ENCODE results near the gene GPS1.
A peak's percentile ranks its signal among the peaks of the same experiment; 100 is the strongest.

Gene GPS1

DNA sequence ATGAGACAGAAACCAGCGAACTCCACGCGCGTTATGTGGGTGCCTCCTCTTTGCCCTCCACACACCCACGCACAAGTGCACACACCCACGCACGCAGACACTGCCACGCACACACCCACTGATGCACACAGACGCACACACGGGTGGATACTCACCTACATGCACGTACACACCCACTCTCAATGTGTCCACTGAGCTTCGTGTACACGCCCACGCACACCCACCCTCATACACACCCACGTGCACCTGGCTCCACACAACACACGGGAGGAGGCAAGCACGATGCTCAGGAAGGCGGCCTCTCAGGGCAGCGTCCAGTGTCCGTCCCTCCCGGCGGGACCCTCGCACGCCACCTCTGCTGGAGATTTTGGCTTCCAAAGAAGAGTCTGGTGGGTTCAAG is 4.3 kb upstream of the GPS1 start:
- no peak overlapping the region for H3K4me3 ChIP-seq (replicated peaks in 1 of 2; ENCODE audit: low read depth in 2 of 2, low read length in 2 of 2)
- DNase-seq (ENCODE audit: low read depth in 2 of 2) = no peak
- TF ChIP-seq, protein P1, sequence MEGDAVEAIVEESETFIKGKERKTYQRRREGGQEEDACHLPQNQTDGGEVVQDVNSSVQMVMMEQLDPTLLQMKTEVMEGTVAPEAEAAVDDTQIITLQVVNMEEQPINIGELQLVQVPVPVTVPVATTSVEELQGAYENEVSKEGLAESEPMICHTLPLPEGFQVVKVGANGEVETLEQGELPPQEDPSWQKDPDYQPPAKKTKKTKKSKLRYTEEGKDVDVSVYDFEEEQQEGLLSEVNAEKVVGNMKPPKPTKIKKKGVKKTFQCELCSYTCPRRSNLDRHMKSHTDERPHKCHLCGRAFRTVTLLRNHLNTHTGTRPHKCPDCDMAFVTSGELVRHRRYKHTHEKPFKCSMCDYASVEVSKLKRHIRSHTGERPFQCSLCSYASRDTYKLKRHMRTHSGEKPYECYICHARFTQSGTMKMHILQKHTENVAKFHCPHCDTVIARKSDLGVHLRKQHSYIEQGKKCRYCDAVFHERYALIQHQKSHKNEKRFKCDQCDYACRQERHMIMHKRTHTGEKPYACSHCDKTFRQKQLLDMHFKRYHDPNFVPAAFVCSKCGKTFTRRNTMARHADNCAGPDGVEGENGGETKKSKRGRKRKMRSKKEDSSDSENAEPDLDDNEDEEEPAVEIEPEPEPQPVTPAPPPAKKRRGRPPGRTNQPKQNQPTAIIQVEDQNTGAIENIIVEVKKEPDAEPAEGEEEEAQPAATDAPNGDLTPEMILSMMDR (IDR thresholded peaks at IDR 0.05; ENCODE audit: low read depth, low read length) = no peak

DNA sequence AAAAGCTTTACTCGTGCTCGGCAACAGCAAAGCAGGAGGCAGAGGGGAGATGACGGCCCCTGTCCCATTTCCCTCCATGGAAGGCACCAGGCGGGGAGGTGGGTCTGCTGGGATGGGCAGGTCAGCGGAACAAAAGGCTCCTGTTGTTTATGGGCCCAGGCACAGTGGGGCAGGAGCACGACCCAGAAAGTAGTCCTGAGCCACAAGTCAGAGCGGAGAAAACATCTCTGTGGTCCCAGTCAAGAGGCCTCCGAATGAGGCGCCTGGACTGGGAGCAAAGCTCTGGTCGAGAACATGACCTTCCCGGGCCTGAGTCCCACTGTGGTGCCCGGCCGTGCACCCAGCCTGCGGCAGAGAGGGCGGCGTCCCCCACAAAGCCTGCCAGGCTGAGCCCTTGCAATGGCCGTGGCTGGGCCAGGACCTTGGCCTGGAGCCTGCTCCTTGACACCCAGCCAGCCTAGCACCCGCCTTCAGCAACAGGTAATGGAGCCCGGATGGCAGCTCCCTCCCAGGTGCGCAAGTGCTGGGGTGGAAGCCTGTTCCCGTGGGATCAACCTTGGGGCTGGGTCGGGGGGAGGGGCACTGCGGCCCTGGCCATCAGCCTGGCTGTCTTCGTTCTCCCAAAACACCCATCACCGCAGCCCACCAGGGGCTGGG is 3.7 kb upstream of the GPS1 start:
- H3K4me3 ChIP-seq (replicated peaks in 1 of 2; ENCODE audit: low read depth in 2 of 2, low read length in 2 of 2) = no peak overlapping the region
- no peak for DNase-seq (ENCODE audit: low read depth in 2 of 2)
- TF ChIP-seq, protein P1 (IDR thresholded peaks at IDR 0.05; ENCODE audit: low read depth, low read length) = no peak

DNA sequence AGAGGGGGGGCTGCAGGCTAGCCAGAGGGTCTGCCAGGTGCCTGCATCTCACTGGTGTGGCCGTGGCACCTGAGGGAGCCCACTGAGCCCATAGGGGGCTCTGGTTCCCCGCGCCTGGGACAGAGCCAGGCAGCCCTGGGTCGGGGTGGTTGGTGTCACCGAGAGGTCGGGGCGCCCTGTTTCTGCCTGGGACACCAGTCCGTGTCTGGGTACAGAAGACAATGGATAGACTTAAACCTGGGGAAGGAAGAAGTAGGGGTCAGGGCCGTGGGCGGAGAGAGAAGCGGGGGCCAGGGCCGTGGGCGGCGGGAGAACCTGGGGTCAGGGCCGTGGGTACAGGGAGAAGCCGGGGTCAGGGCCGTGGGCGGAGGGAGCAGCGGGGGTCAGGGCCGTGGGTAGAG is 3.1 kb upstream of the GPS1 start:
- H3K4me3 ChIP-seq (replicated peaks in 1 of 2; ENCODE audit: low read depth in 2 of 2, low read length in 2 of 2) = no peak overlapping the region
- TF ChIP-seq, protein P1 (IDR thresholded peaks at IDR 0.05; ENCODE audit: low read depth, low read length) = no peak
- no peak for DNase-seq (ENCODE audit: low read depth in 2 of 2)

DNA sequence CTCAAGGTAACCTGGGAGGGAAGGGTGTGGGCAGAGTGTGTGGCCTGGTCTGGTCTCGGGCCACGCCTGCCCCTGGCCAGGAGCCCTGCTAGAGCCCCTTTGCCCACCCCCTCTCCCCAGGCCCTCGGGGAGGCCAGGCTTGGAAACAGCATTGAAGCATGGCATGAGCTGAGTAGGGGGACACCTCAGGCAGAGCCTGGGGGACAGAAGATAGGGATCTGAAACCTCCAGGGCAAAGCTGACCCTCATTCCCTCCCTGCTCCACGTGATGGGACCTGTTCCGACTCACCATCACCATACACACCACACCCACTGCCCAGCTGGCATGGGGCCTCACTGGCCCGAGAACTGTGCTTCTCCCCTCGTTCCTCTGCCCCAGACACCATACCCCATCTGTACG is 2.6 kb upstream of the GPS1 start:
- TF ChIP-seq, protein P1 (IDR thresholded peaks at IDR 0.05; ENCODE audit: low read depth, low read length) = no peak
- no peak overlapping the region for H3K4me3 ChIP-seq (replicated peaks in 1 of 2; ENCODE audit: low read depth in 2 of 2, low read length in 2 of 2)
- no peak for DNase-seq (ENCODE audit: low read depth in 2 of 2)

DNA sequence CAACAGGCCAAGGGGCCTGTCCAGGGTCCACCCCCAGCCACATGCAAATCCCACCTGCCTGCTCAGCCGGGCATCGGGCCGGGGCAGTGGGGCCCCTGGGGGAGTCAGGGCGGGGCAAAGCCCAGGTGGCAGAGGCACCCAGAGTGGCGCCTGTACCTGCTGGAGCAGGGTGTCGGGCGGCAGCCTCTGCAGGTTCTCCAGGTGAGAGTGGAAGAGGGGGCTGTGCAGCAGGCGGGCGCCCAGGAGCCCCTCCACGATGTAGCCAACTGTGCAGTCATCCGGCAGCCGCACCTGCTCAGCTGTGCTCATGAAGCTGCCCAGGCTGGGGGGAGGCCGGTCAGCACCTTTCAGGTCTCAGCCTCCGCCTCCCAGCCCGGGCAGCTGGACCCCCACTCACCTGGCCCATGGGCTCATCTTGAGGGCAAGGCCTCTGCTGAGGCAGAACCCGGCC is 2.2 kb upstream of the GPS1 start:
- DNase-seq (ENCODE audit: low read depth in 2 of 2) = no peak
- H3K4me3 ChIP-seq (replicated peaks in 1 of 2; ENCODE audit: low read depth in 2 of 2, low read length in 2 of 2) = no peak overlapping the region
- TF ChIP-seq, protein P1 (IDR thresholded peaks at IDR 0.05; ENCODE audit: low read depth, low read length) = no peak

DNA sequence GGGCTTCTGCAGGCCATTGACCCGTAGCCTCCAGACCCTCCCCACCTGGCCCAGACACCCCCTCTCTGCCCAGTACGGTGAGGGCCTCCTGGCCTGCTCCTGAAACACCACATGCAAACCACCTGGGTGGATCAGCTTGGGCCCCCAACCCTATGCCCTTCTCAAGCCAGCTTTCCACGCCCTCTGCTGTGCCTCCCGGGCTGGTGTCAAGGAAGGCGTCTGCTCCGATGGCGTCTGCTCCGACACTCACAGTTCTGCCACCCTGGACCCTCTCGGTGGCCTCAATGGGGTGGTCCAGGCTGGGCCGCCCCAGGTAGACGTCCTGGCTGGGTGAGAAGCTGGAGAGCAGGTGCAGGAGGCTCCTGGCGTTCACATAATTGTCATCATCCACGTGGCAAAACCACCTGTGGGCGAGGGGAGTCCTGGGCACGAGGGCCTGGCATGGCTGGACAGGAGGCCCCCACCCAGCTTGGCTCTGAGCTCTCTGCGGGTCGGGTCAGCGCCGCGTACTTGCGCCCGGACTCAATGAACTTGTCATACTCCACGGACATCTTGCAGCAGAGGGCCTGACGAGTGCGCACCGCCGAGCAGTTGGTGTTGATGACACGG is 1.4 kb upstream of the GPS1 start:
- DNase-seq (ENCODE audit: low read depth in 2 of 2) = no peak
- TF ChIP-seq, protein P1 (IDR thresholded peaks at IDR 0.05; ENCODE audit: low read depth, low read length) = no peak
- H3K4me3 ChIP-seq (replicated peaks in 1 of 2; ENCODE audit: low read depth in 2 of 2, low read length in 2 of 2) = peak overlapping the region; percentile 51 to 80

Measured in cardiac fibroblast (primary cell).